SU-DHL-6 (cell line): ENCODE results near the gene NCKAP5.

Source experiments
- H2AFZ ChIP-seq: fragments of 200-600 bp; sonication (generic); 2 replicates; pipeline ENCODE4 v1.6.1; 2014; ENCODE audit warnings: low read depth, mild to moderate bottlenecking, moderate library complexity, mixed read lengths, antibody characterized with exemption, low read length; ENCODE audit not compliant: severe bottlenecking
- H3F3A ChIP-seq: fragments of 200-600 bp; shearing (Covaris generic); 2 replicates; pipeline ENCODE4 v1.6.0; 2016; ENCODE audit warnings: antibody characterized with exemption, mild to moderate bottlenecking; ENCODE audit not compliant: insufficient read depth
- H3K27ac ChIP-seq: fragments of 200-600 bp; sonication (generic); 2 replicates; pipeline ENCODE4 v1.5.1; 2016; ENCODE audit warnings: low read depth, mild to moderate bottlenecking, low read length, moderate library complexity, mixed read lengths
- H3K27me3 ChIP-seq: fragments of 200-600 bp; sonication (generic), shearing (Covaris generic); 2 replicates; pipeline ENCODE4 v1.6.0; 2014; ENCODE audit warnings: mild to moderate bottlenecking, low read length
- H3K36me3 ChIP-seq: fragments of 200-600 bp; sonication (generic); 2 replicates; pipeline ENCODE4 v1.6.1; 2014; ENCODE audit warnings: mild to moderate bottlenecking, low read length, mixed read lengths
- H3K4me2 ChIP-seq: fragments of 300-600, 200-600 bp; shearing (Covaris generic), sonication (generic); 2 replicates; pipeline ENCODE4 v1.6.0; 2014; ENCODE audit warnings: low read length, low read depth, mild to moderate bottlenecking; ENCODE audit not compliant: poor library complexity, severe bottlenecking
- H3K4me3 ChIP-seq: fragments of 200-600 bp; sonication (generic); 2 replicates; pipeline ENCODE4 v1.5.1; 2014; ENCODE audit warnings: antibody characterized with exemption, low read length, mild to moderate bottlenecking, mixed read lengths; ENCODE audit not compliant: insufficient read depth, poor library complexity, severe bottlenecking
- H3K79me2 ChIP-seq: fragments of 200-600 bp; sonication (generic); 2 replicates; pipeline ENCODE4 v1.6.1; 2014; ENCODE audit warnings: mild to moderate bottlenecking, low read length, moderate library complexity; ENCODE audit not compliant: insufficient read depth
- H3K9ac ChIP-seq: fragments of 200-600 bp; sonication (generic); 2 replicates; pipeline ENCODE4 v1.7.0; 2014; ENCODE audit warnings: mild to moderate bottlenecking, low read length
- H3K9me2 ChIP-seq: fragments of 200-600 bp; sonication (generic); replicated peaks from 2 replicates; pipeline ENCODE4 v1.6.1; 2014; ENCODE audit warnings: low read length; ENCODE audit not compliant: insufficient read depth
- H3K9me3 ChIP-seq: fragments of 200-600 bp; sonication (generic); 2 replicates; pipeline ENCODE4 v1.6.1; 2014; ENCODE audit warnings: low read length, mixed read lengths; ENCODE audit not compliant: insufficient read depth
- H4K20me1 ChIP-seq: fragments of 200-600 bp; sonication (generic); 2 replicates; pipeline ENCODE4 v1.6.1; 2014; ENCODE audit warnings: low read depth, mild to moderate bottlenecking, antibody characterized with exemption, low read length, moderate library complexity, mixed read lengths
- CTCF ChIP-seq: fragments of 200-600 bp; sonication (generic); IDR thresholded peaks from one replicate; pipeline ENCODE4 v1.5.1; 2017; ENCODE audit warnings: antibody characterized with exemption, mild to moderate bottlenecking, low read length, moderate library complexity; ENCODE audit not compliant: insufficient read depth, poor library complexity, severe bottlenecking
- EZH2phosphoT487 ChIP-seq: fragments of 200-600 bp; sonication (generic), shearing (Covaris generic); conservative IDR thresholded peaks from 2 replicates; pipeline ENCODE4 v1.6.1; 2018; ENCODE audit warnings: mild to moderate bottlenecking, antibody characterized with exemption, low read length, moderate library complexity, mixed read lengths

NCKAP5 gene

GRCh38 chr2:132830321-132830827, 737.9 kb downstream of the NCKAP5 start:
- Histone ChIP-seq H3K9me3 (no peaks in the 10 kb centered on the region), H3K79me2 (no peaks in the 10 kb centered on the region), H2AFZ (no peak overlapping the region), H3K27ac (no peak overlapping the region), H3K27me3 (no peaks in the 10 kb centered on the region), H3K9me2 (no peaks in the 10 kb centered on the region), H3K36me3 (no peaks in the 10 kb centered on the region), H3K4me2 (no peak overlapping the region), H4K20me1 (no peaks in the 10 kb centered on the region), H3K4me3 (no peak overlapping the region), H3F3A (no peaks in the 10 kb centered on the region), H3K9ac (no peak overlapping the region)
- no peak for TF ChIP-seq EZH2phosphoT487
- TF ChIP-seq CTCF = no peak

- TF ChIP-seq CTCF = no peak
- no peak for TF ChIP-seq EZH2phosphoT487
- no peaks in the 10 kb centered on the region for H3K9me2 ChIP-seq
- no peak overlapping the region for H3K4me3 ChIP-seq
- no peaks in the 10 kb centered on the region for H4K20me1 ChIP-seq
- no peaks in the 10 kb centered on the region for H3F3A ChIP-seq
- no peak overlapping the region for H2AFZ ChIP-seq
- H3K36me3 ChIP-seq = no peaks in the 10 kb centered on the region
- H3K27me3 ChIP-seq = no peaks in the 10 kb centered on the region
- no peak overlapping the region for H3K27ac ChIP-seq
- no peaks in the 10 kb centered on the region for H3K9me3 ChIP-seq
- H3K4me2 ChIP-seq = no peak overlapping the region
- H3K79me2 ChIP-seq = no peaks in the 10 kb centered on the region
- no peak overlapping the region for H3K9ac ChIP-seq
Observed at GRCh38 chr2:132825601-132826000, 742.7 kb downstream of the NCKAP5 start.

- Histone ChIP-seq H3K9me3 (no peaks in the 10 kb centered on the region), H4K20me1 (no peaks in the 10 kb centered on the region), H2AFZ (no peak overlapping the region), H3K9me2 (no peaks in the 10 kb centered on the region), H3K27ac (no peak overlapping the region), H3K4me2 (no peak overlapping the region), H3K36me3 (no peaks in the 10 kb centered on the region), H3K4me3 (no peak overlapping the region), H3F3A (no peaks in the 10 kb centered on the region), H3K79me2 (no peaks in the 10 kb centered on the region), H3K9ac (no peak overlapping the region), H3K27me3 (no peaks in the 10 kb centered on the region)
- TF ChIP-seq CTCF = no peak
- TF ChIP-seq EZH2phosphoT487 = no peak
Observed at GRCh38 chr2:132824716-132825115, 743.5 kb downstream of the NCKAP5 start.

GRCh38 chr2:132816234-132816633, 752.0 kb downstream of the NCKAP5 start:
- H3K9me3 ChIP-seq = no peaks in the 10 kb centered on the region
- H3K9ac ChIP-seq = no peak overlapping the region
- no peak for TF ChIP-seq CTCF
- TF ChIP-seq EZH2phosphoT487 = no peak
- no peaks in the 10 kb centered on the region for H3K9me2 ChIP-seq
- H3K79me2 ChIP-seq = no peaks in the 10 kb centered on the region
- H3K27me3 ChIP-seq = no peaks in the 10 kb centered on the region
- H3K4me3 ChIP-seq = no peak overlapping the region
- no peaks in the 10 kb centered on the region for H3F3A ChIP-seq
- no peaks in the 10 kb centered on the region for H4K20me1 ChIP-seq
- no peaks in the 10 kb centered on the region for H3K36me3 ChIP-seq
- no peak overlapping the region for H2AFZ ChIP-seq
- no peak overlapping the region for H3K4me2 ChIP-seq
- H3K27ac ChIP-seq = no peak overlapping the region
